ENCODE data around the gene COQ7.

Gene COQ7

GRCh38 chr16:19086322-19087199 lies 19.1 kb downstream of the COQ7 start:
- DNase-seq = peak; percentile 93

- DNase-seq = no peak
These were observed 21.0 kb downstream of the COQ7 start for GRCh38 chr16:19088341-19088916.

GRCh38 chr16:19089410-19089955 lies 22.1 kb downstream of the COQ7 start:
- DNase-seq = no peak

- DNase-seq = no peak
These were observed 23.5 kb downstream of the COQ7 start for GRCh38 chr16:19090916-19091315.

GRCh38 chr16:19092653-19093410 lies 25.4 kb downstream of the COQ7 start:
- DNase-seq = no peak

GRCh38 chr16:19093631-19094541 lies 26.5 kb downstream of the COQ7 start:
- DNase-seq = no peak

- DNase-seq = no peak
These were observed 27.3 kb downstream of the COQ7 start for GRCh38 chr16:19094542-19095365.

- DNase-seq = peak; percentile 28
These were observed 28.2 kb downstream of the COQ7 start for GRCh38 chr16:19095654-19096053.

GRCh38 chr16:19098173-19098572 lies 30.8 kb downstream of the COQ7 start:
- no peak for DNase-seq

GRCh38 chr16:19102187-19102872 lies 34.9 kb downstream of the COQ7 start:
- peak; percentile 27 for DNase-seq

GRCh38 chr16:19104607-19105006 lies 37.2 kb downstream of the COQ7 start:
- no peak for DNase-seq

GRCh38 chr16:19105131-19105530 lies 37.7 kb downstream of the COQ7 start:
- no peak for DNase-seq

- no peak for DNase-seq
These were observed 38.6 kb downstream of the COQ7 start for GRCh38 chr16:19105891-19106624.

- DNase-seq = no peak
These were observed 39.2 kb downstream of the COQ7 start for GRCh38 chr16:19106625-19107020.

GRCh38 chr16:19108409-19109287 lies 41.2 kb downstream of the COQ7 start:
- no peak for DNase-seq

GRCh38 chr16:19109288-19109664 lies 41.9 kb downstream of the COQ7 start:
- no peak for DNase-seq

GRCh38 chr16:19110537-19111360 lies 43.3 kb downstream of the COQ7 start:
- DNase-seq = no peak

GRCh38 chr16:19112099-19112407 lies 44.6 kb downstream of the COQ7 start:
- DNase-seq = no peak

Data from EL (cell line).